Activated CD4-positive, CD25-positive, alpha-beta regulatory T cell treated with anti-CD3 and anti-CD28 coated beads, Interleukin-2, amount 50 U/mL, for 24 hours (primary cell): ENCODE results near the gene DENND1C.

Experiments used
- ATAC-seq, 2 donors: fragments of 150-1000 bp; cut with Tn5 transposase; one replicate each; pipeline ENCODE4 v1.10.0; 2021; ENCODE audit warnings: mild to moderate bottlenecking in 1 of 2, moderate library complexity in 1 of 2

The DENND1C gene

DNA sequence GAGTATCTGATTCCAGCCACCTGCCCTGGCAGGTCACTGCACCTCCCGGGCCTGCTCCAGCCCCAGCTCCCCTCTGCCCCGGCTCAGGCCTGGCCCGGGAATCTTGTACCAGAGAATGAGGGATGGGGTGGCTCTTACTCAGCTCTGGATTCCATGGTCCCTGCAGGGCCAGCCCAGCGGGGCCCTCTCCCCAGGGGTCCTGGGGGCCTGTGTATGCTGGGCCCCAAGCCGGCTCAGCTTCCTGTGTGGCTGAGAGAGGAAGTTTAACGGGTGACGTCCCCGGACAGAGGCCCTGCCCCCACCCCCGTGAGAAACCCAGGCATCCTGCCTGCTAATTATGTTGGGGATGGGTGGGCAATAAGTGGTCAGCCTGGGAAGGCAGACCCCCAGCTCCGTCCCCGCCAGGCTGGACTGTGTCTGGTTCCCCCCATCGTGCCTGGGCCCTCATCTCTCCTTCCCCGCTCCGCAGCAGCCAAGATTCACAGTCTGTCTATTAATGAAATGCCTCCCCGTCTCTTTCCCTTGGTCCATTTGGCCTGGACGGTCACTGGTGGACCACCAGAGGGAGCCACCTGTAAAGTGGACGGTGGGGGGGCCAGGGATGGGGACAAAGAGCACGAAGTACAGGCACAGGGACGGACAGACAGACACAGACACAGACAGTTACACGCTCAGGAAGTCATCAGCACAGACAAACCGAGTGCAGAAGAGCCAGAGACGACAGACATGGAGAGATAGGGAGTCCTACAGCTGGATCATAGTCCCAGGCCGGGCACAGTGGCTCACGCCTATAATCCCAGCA is at the start of gene DENND1C:
DENND1C (minus strand) TSS at position 247 of the 802 bp plus-strand sequence; CDS start at position 155, 92 bp downstream.
- ATAC-seq = peak; percentile 87 to 91

- ATAC-seq = peak; percentile 66 to 71
Observed at GRCh38 chr19:6530386-6531162, 49.0 kb upstream of the DENND1C start, which contains the start of gene TNFSF9. Gene TNFSF9, plus strand, starts transcription at chr19:6531026. Its CDS starts 11 bp downstream, at chr19:6531037.

GRCh38 chr19:6529937-6530385 is 48.4 kb upstream of the DENND1C start:
- no peak for ATAC-seq

GRCh38 chr19:6529351-6529750 is 47.8 kb upstream of the DENND1C start:
- no peak for ATAC-seq

- no peak for ATAC-seq
Observed at GRCh38 chr19:6528544-6529121, 47.0 kb upstream of the DENND1C start.

- peak; percentile 4 to 8 for ATAC-seq
Observed at GRCh38 chr19:6527893-6528543, 46.4 kb upstream of the DENND1C start.

DNA sequence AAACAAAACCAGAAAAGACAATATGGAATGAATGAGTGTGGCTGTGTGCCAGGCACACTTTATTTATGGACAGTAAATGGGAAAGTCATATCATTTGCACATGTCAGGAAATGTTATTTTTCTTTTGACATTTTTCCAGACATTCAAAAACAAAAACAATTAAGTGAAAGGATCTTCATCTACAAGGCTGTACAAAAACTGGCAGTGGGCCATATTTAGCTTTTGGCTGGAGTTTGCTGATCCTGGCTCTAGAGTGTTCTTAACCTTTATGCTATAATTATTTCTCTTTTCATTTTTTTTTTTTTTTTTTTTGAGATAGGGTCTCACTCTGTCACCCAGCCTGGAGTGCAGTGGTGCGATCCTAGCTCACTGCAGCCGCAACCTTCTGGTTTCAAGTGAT is 42.7 kb upstream of the DENND1C start:
- ATAC-seq = no peak

DNA sequence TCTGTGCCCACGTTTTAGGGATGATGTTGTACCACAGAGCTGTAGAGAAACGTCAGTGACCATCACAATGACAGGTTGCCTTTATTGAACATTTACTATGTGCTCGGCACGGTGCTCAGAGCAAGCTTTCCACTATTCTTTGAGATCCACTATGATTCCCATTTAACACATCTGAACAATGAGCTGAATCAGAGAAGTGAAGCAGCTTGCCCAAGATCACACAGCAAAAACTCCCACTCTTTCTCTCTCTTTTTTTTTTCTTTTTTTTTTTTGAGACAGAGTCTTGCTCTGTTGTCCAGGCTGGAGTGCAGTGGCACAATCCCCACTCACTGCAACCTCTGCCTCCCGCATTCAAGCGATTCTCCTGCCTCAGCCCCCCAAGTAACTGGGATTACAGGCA is 41.1 kb upstream of the DENND1C start:
- ATAC-seq = no peak

DNA sequence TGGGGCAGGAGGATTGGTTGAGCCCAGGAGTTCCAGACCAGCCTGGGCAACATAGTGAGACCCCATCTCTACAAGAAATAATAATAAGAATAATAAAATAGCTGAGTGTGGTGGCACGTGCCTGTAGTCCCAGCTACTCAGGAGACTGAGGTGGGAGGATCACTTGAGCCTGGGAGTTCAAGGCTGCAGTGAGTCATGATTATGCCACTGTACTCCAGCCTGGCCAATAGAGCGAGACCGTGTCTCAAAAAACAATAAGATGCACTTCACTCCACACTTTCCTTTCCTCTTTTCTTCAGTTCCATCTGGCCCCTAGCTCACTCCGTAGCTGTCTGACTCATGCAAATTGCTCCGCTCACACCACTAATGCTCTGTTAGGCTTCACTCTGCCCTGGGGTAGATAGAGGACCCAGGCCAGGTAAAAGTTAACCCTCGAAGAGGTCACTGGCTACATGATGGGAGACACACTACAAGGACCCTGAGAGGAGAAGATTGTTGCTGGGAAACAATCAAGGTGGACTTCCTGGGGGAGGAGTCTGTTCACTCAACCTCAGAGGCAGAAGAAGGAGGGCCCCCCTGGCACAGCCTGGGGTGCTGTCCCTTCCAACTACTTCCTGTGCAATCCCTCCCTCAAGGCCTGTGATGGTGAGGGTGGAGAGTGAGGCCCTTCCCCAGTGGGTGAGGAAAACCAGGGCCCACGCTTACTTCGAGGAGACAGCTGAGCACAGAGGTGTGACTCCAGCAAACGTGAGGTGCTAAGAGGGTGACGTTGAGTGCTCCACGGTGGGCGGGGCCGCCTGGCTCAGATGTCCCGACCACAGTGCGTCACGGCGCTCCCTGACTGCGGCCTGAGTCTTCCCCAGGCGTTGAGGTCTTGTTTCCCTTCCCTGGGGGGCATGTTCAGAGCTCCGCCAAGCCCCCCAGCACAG is 40.4 kb upstream of the DENND1C start:
- ATAC-seq = peak; percentile 58 to 69

GRCh38 chr19:6519289-6519688 is 37.7 kb upstream of the DENND1C start:
- peak in 1 of 2 donors; percentile 24 for ATAC-seq

- ATAC-seq = no peak
Observed at GRCh38 chr19:6518145-6518911, 36.7 kb upstream of the DENND1C start.

- peak; percentile 87 to 91 for ATAC-seq
Observed at GRCh38 chr19:6516659-6517291, 35.2 kb upstream of the DENND1C start.

DNA sequence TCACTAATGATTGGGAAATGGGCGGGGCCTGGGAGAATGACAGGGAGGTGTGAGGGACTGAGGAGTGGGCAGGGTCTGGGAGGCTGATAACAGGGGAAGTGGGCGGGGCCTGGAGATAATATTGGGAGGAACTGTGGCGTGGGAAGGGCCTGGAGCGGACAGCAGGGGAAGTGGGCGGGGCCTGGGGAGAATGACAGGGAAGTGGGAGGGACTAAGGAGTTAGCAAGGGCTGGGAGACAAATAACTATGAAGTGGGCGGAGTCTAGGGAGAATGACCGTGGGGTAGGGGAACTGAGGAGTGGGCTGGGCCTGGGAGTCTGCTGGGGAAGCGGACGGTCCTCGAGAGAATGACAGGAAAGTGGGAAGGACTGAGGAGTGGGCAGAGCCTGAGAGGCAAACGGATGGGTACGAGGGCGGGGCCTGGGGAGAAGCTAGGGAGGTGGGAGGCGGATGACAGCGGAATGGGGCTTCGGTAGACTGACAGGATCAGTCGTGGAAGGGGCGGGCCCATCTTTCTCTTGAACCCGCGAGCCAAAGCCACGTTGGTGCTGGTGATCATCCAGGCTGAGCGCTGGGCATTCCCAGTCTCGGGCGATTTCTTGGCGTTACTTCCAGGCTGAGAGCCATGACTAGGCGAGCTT is 34.6 kb upstream of the DENND1C start:
- peak; percentile 55 to 66 for ATAC-seq

DNA sequence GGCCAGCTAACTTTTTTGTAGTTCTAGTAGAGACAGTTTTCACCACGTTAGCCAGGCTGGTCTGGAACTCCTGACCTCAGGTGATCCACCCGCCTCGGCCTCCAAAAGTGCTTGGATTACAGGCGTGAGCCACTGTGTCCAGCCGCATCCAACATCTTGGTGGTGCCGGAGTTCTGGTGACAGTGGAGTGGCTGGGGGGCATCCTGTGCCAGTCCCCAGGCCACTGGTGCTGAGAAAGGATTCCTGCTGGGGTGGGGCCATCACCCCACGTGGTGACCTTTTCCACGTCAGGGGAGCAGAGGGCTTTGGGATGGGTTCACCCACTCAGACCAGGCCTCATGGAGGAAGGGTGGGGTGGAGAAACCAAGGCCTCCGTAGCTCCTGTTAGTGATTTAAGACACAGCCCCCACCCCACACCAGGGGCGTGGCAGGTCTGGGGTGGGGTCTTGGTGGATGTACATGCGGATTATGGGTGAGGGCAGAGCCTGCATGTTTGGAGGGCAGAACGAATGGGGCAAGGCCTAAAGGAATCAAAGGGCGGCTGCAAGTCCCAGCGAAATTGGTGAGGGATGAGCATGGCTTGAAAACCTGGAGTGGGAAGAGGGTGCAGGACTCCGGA is 33.4 kb upstream of the DENND1C start:
- ATAC-seq = no peak

DNA sequence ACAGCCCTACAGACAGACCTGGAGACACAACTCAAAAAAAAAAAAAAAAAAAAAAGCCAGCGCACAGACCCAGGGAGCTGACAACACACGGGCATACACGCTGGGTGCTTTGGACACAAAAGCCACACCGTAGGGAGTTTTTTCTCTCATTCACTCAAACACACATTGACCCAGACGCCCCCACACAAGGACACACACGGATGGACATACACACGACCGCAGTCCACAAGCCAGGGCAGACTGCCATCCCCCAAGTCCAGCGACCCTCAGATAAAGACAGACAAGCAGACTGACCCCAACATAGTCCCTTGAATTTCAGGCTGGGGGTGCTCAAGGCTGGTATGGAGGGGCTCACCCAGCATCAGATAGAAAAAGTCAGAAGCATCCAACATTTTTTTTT is 32.5 kb upstream of the DENND1C start:
- no peak for ATAC-seq

- ATAC-seq = no peak
Observed at GRCh38 chr19:6510618-6511017, 29.0 kb upstream of the DENND1C start.

DNA sequence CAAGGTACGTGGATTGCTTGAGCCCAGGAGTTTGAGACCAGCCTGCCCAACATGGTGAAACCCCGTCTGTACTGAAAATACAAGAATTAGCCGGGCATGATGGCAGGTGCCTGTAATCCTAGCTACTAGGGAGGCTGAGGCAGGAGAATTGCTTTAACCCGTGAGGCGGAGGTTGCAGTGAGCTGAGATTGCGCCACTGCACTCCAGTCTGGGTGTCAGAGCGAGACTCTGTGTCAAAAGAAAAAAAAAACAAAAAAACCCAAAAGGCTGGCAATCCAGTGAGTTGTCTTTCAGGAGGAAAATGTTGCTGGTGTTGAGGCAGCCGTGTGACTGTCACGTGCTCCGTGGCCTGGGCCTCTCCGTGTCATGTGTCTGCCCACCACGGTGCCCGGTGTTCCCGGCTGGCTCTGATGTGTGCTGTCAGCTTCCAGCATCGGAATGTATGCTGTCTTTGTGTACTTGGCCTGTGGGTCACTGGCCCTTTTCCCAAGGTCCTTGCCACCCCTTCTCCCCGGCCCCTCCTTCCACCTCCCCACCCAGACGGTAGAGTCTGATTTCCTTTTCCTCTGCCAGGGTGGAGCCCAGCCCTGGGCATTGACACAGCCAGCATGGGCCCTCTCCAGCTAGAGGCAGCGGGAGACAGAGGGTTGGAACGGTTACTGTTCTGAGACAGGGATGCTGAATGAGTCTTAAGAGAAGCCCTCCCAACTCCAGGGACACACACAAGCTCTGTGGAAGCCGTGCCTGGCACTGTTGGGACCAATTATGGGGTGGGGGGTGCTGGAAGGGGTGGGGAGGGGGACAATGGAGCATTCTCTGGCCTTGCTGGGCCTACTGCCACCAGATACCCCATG is 27.8 kb upstream of the DENND1C start:
- ATAC-seq = no peak
